Karpas-422 (cell line): ENCODE measurements around the gene TWSG1. TPM values are rescaled to one million over a fixed set of nuclear protein-coding genes. Genes with fewer than 3 reads are reported as not detected.
"Not testable (repeated sequence)": the region's sequence is repeated elsewhere in the genome, so short reads cannot be mapped to it uniquely, and the experiment has no call there.

Experiments
- DNase-seq: peaks from one replicate; pipeline ENCODE4 v3.0.0-alpha.2; 2015
- H2AFZ ChIP-seq: fragments of 200-600 bp; sonication (generic); 2 replicates; pipeline ENCODE4 v1.6.1; 2014; ENCODE audit warnings: antibody characterized with exemption, low read length, mixed read lengths
- H3K27ac ChIP-seq: fragments of 200-600 bp; sonication (generic); 2 replicates; pipeline ENCODE4 v1.5.1; 2014; ENCODE audit warnings: mild to moderate bottlenecking, low read length, moderate library complexity
- H3K27me3 ChIP-seq: fragments of 200-600 bp; sonication (generic); 2 replicates; pipeline ENCODE4 v1.6.1; 2014; ENCODE audit warnings: low read length, mixed read lengths
- H3K36me3 ChIP-seq: fragments of 200-600 bp; sonication (generic); 2 replicates; pipeline ENCODE4 v1.6.1; 2014; ENCODE audit warnings: low read length, mixed read lengths; ENCODE audit not compliant: insufficient read depth
- H3K4me1 ChIP-seq: fragments of 200-600 bp; sonication (generic); 2 replicates; pipeline ENCODE4 v1.6.1; 2014; ENCODE audit warnings: mild to moderate bottlenecking, low read length, mixed read lengths
- H3K4me2 ChIP-seq: fragments of 200-600 bp; sonication (generic); 2 replicates; pipeline ENCODE4 v1.6.1; 2014; ENCODE audit warnings: low read length, low read depth, mild to moderate bottlenecking; ENCODE audit not compliant: poor library complexity, severe bottlenecking
- H3K4me3 ChIP-seq: fragments of 200-600 bp; sonication (generic); 2 replicates; pipeline ENCODE4 v1.5.1; 2014; ENCODE audit warnings: mild to moderate bottlenecking, antibody characterized with exemption, low read length, mixed read lengths
- H3K79me2 ChIP-seq: fragments of 200-600 bp; sonication (generic); 2 replicates; pipeline ENCODE4 v1.6.1; 2014; ENCODE audit warnings: mild to moderate bottlenecking, low read length, mixed read lengths
- H3K9ac ChIP-seq: fragments of 200-600 bp; sonication (generic); 2 replicates; pipeline ENCODE4 v1.6.0; 2014; ENCODE audit warnings: low read length
- H3K9me2 ChIP-seq: fragments of 200-600 bp; sonication (generic), shearing (Covaris generic); replicated peaks from 2 replicates; pipeline ENCODE4 v1.6.0; 2014; ENCODE audit warnings: mild to moderate bottlenecking, low read length, moderate library complexity; ENCODE audit not compliant: insufficient read depth
- H3K9me3 ChIP-seq: fragments of 300-700, 200-600 bp; sonication (generic); 2 replicates; pipeline ENCODE4 v1.6.1; 2014; ENCODE audit warnings: low read length, mixed read lengths
- H4K20me1 ChIP-seq: fragments of 200-600 bp; sonication (generic); 2 replicates; pipeline ENCODE4 v1.6.1; 2014; ENCODE audit warnings: mild to moderate bottlenecking, antibody characterized with exemption, low read length, low read depth; ENCODE audit not compliant: insufficient read depth
- total RNA-seq: library from RNA; depleted of rRNA; stranded (reverse); fragments of >200 nt; shearing (Covaris generic); gene quantifications from 2 replicates; pipeline ENCODE4 v1.2.3, GENCODE V29; 2014; ENCODE audit warnings: low replicate concordance

The TWSG1 gene
- total RNA-seq, 1 experiment from 2014 or later: 16.0 TPM

DNA sequence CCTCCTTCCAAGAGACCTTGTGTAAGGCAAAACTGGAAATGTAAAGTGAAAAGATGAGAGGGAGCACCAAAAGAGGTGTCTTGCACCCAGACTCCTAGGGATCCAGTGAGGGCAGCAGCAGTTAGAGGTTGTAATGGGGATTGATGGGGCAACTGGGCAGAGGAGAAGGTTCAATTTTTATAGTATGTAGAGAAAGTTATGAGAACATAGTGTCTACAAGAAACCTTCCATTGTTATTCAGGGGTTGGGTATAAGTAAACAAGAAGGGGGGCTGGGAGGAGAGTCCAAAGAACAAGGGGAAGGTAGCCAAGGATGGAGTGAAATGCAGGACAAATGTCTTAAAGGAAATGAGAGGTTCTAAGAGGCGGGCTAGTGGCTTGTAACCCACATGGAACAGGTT, 89.1 kb downstream of the TWSG1 start:
- not testable (repeated sequence) for H3K9me3 ChIP-seq, DNase-seq, H3K9ac ChIP-seq, H4K20me1 ChIP-seq, H3K27ac ChIP-seq, H2AFZ ChIP-seq, H3K4me2 ChIP-seq, H3K27me3 ChIP-seq, H3K4me3 ChIP-seq, H3K9me2 ChIP-seq, H3K4me1 ChIP-seq, H3K36me3 ChIP-seq, H3K79me2 ChIP-seq

GRCh38 chr18:9424235-9424634, 89.7 kb downstream of the TWSG1 start:
- H3K79me2 ChIP-seq, H3K27ac ChIP-seq, H2AFZ ChIP-seq, H3K4me2 ChIP-seq, H3K9ac ChIP-seq, H3K4me3 ChIP-seq, H3K9me3 ChIP-seq, H3K9me2 ChIP-seq, H3K4me1 ChIP-seq, H3K27me3 ChIP-seq, H4K20me1 ChIP-seq, H3K36me3 ChIP-seq, DNase-seq: not testable (repeated sequence)

DNA sequence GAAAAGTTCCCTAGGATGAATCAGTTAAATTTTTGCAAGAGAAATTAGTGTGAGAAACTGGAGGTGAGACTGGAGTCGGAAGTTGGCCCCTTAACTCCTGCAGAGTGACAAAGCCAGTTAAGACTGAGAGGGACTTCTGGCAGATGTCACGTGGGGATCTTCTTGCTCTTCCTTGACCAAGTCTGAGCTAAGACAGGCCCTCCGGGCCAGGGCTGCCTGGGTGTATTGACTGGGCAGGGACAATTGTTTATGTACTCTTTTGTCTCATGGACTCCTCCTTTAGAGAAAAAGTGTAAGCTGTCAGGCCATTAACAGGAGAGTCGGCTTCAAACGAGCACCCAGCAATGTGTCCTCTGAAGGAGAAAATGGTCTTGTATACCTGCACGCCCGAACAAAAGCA, 92.2 kb downstream of the TWSG1 start:
- H3K4me3 ChIP-seq: no peak overlapping the region
- no peak for DNase-seq
- H4K20me1 ChIP-seq: no peaks in the 10 kb centered on the region
- H3K9me2 ChIP-seq: no peaks in the 10 kb centered on the region
- H3K27ac ChIP-seq: no peak overlapping the region
- no peaks in the 10 kb centered on the region for H3K79me2 ChIP-seq
- no peak overlapping the region for H3K9ac ChIP-seq
- no peaks in the 10 kb centered on the region for H3K4me1 ChIP-seq
- H3K36me3 ChIP-seq: no peaks in the 10 kb centered on the region
- H3K9me3 ChIP-seq: no peaks in the 10 kb centered on the region
- H2AFZ ChIP-seq: no peak overlapping the region
- H3K27me3 ChIP-seq: no peaks in the 10 kb centered on the region
- H3K4me2 ChIP-seq: no peak overlapping the region

DNA sequence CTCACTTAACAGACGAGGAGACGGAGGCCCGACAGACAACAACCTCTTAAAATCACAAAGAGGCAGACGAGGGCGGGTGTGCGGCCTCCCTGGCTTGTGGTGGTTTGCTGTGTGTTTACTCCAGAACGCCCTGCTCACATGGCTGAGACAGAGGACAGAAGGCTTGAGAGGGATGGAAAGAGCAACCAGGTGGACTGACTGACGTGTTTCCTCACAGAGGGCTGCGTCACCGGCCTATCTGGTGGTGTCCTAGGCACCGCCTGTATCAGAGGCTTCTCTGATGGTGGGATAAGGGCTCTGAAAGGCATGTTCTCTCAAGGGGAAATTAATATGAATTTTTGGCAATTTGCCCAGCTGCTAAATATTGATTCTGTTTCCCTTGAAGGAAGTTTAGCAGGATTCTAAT, 93.7 kb downstream of the TWSG1 start:
- Histone ChIP-seq H3K79me2 (no peaks in the 10 kb centered on the region), H3K9ac (no peak overlapping the region), H3K9me3 (no peaks in the 10 kb centered on the region), H2AFZ (no peak overlapping the region), H3K27me3 (no peaks in the 10 kb centered on the region), H3K36me3 (no peaks in the 10 kb centered on the region), H3K4me2 (no peak overlapping the region), H3K9me2 (no peaks in the 10 kb centered on the region), H3K4me1 (no peaks in the 10 kb centered on the region), H4K20me1 (no peaks in the 10 kb centered on the region), H3K27ac (no peak overlapping the region), H3K4me3 (no peak overlapping the region)
- no peak for DNase-seq

DNA sequence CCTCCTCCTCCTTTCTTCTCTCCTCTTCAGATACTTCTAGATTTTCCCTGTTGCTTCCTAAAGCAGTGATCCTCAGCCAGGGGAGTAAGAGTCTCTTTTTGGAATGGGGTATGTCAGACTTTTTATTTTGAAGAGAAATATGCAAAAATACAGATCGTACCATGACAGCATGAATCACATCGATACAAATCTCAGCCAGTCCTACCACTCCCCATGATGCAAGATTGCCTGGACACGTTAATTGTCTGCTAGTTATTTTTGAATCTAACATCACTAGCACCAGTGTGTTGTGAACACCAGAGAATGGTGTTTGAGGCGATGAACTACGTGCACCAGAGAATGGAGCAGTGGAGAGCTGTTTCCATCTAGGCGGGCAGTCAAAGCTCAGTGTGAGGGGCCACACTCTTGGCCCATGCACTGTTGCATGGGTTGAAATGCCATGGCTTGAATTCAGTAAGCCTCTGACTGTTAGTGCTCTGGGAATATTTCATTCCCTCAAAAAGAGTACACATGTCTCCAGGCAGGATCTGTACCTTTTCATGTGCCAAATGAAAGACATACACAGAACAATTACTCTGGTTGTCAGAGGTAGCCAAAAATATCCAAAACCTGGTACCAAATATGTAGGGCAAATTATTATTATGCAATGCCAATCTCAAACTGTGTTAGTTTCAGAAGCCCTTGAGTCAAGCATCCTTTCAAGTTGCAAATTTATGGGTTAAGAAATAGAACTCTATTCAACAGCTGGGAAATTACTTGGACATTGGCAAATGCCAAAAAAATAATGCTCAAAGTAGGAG, 94.5 kb downstream of the TWSG1 start:
- Histone ChIP-seq H3K27ac (no peak overlapping the region), H3K9me2 (no peaks in the 10 kb centered on the region), H4K20me1 (no peaks in the 10 kb centered on the region), H3K9ac (no peak overlapping the region), H3K9me3 (no peaks in the 10 kb centered on the region), H3K4me3 (no peak overlapping the region), H3K27me3 (no peaks in the 10 kb centered on the region), H2AFZ (no peak overlapping the region), H3K4me1 (no peaks in the 10 kb centered on the region), H3K79me2 (no peaks in the 10 kb centered on the region), H3K4me2 (no peak overlapping the region), H3K36me3 (no peaks in the 10 kb centered on the region)
- DNase-seq: no peak

DNA sequence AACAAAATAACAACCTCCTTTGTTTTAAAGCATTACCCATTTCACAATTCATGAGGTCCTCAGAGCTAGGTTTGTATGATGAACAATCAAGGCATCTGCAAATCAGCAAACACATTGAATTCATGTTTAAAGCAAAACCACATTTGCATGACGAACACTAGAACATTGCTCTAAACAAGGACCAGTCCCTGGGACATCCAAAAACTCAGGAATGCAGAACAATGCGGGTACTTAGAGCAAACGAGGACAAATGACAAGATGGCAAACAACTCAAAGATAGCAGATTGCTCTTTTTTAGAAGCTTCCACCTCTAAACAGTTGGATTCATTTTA, 95.1 kb downstream of the TWSG1 start:
- DNase-seq: no peak
- H2AFZ ChIP-seq: no peak overlapping the region
- no peaks in the 10 kb centered on the region for H3K9me2 ChIP-seq
- H3K36me3 ChIP-seq: no peaks in the 10 kb centered on the region
- H3K27me3 ChIP-seq: no peaks in the 10 kb centered on the region
- H3K27ac ChIP-seq: no peak overlapping the region
- H3K4me2 ChIP-seq: no peak overlapping the region
- no peaks in the 10 kb centered on the region for H3K79me2 ChIP-seq
- H3K9ac ChIP-seq: no peak overlapping the region
- H4K20me1 ChIP-seq: no peaks in the 10 kb centered on the region
- no peak overlapping the region for H3K4me3 ChIP-seq
- no peaks in the 10 kb centered on the region for H3K9me3 ChIP-seq
- H3K4me1 ChIP-seq: no peaks in the 10 kb centered on the region

- not testable (repeated sequence) for H3K79me2 ChIP-seq, DNase-seq, H3K4me2 ChIP-seq, H3K4me1 ChIP-seq, H2AFZ ChIP-seq, H3K27me3 ChIP-seq, H3K36me3 ChIP-seq, H3K27ac ChIP-seq, H3K9ac ChIP-seq, H3K4me3 ChIP-seq, H3K9me3 ChIP-seq, H3K9me2 ChIP-seq, H4K20me1 ChIP-seq
Observed at GRCh38 chr18:9430315-9430714, 95.7 kb downstream of the TWSG1 start.

DNA sequence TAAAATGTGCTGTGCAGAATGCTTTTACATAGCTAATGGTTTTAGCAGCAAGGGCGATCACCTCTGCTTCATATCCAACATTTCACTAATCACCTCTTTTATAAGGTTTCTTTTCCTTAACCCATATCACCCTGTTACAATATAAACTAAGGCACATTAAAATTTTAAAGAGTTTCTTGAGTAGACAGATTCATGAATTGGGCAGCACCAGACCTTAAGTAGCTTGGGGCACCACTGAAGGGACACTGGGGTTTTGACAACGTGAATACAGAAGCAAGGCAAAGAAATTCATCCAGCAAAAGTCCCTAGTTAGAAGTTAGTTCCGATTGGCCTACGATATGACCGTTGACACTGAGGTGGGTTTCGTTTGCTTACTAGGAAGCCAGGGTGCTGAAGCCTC, 96.7 kb downstream of the TWSG1 start:
- H3K4me3 ChIP-seq: no peak overlapping the region
- no peak for DNase-seq
- no peaks in the 10 kb centered on the region for H3K79me2 ChIP-seq
- H3K27ac ChIP-seq: no peak overlapping the region
- H3K9ac ChIP-seq: no peak overlapping the region
- H3K4me1 ChIP-seq: no peaks in the 10 kb centered on the region
- H3K9me2 ChIP-seq: no peaks in the 10 kb centered on the region
- H3K27me3 ChIP-seq: no peaks in the 10 kb centered on the region
- no peak overlapping the region for H2AFZ ChIP-seq
- H3K4me2 ChIP-seq: no peak overlapping the region
- no peaks in the 10 kb centered on the region for H3K9me3 ChIP-seq
- H4K20me1 ChIP-seq: no peaks in the 10 kb centered on the region
- no peaks in the 10 kb centered on the region for H3K36me3 ChIP-seq

GRCh38 chr18:9433122-9433521, 98.5 kb downstream of the TWSG1 start:
- H3K9me2 ChIP-seq, H3K27ac ChIP-seq, H3K4me3 ChIP-seq, H2AFZ ChIP-seq, H3K36me3 ChIP-seq, H3K27me3 ChIP-seq, DNase-seq, H4K20me1 ChIP-seq, H3K79me2 ChIP-seq, H3K9me3 ChIP-seq, H3K4me1 ChIP-seq, H3K4me2 ChIP-seq, H3K9ac ChIP-seq: not testable (repeated sequence)
